Esophagus squamous epithelium (tissue), 4 donors: ENCODE data around the gene TMEFF2.

ENCODE experiments used
- CTCF ChIP-seq, 6 experiments: fragments of 450-650 bp in 4 of 6; fragments of 200-600 bp in 2 of 6; sonication (generic) in 2 of 6; IDR thresholded peaks; one replicate each; pipeline ENCODE4 v1.5.1; 2016 to 2019; ENCODE audit warnings: antibody characterized with exemption in 6 of 6, mild to moderate bottlenecking in 4 of 6, moderate library complexity in 4 of 6
- POLR2A ChIP-seq, 4 donors: fragments of 450-650 bp; IDR thresholded peaks; one replicate each; pipeline ENCODE4 v1.6.1; 2017; ENCODE audit warnings: antibody characterized with exemption in 4 of 4, mild to moderate bottlenecking in 4 of 4, moderate library complexity in 3 of 4

DNA sequence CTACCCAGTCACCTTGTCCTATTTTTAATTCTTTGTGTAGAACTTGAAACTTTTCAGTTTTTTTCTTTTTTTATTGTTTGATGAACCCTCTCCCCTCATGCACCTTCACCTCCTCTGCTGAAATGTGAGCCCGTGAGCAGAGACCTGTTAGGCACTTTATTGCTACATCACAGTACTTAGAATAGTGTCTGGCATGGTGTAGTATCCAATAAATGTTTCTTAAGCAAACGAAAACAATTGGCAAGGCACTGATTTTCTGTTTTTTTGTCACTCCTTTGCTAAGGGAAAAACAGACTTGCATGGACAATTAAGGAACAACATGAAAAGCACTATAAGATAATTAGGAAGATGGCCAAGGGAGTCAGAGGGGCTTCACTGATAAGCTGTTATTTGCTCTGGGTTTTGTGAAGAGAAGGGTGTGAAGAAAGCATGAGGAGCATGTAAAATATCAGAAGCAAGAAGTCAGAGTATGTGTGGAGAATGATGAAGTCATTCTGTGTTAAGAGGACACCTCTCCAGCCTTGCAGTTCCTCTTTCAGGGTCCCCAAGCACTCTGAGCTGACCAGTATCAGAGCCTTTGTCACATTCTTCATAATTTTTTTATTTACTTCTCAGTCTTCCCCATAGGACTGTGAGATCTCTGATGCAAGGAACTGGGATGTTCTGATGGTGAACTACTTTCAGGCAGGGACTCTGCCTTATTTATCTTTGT lies 248.1 kb downstream of the TMEFF2 start:
- TF ChIP-seq CTCF (IDR thresholded peaks at IDR 0.05) (no peak), POLR2A (IDR thresholded peaks at IDR 0.05) (no peak)
